GM18870 (cell line): ENCODE results near the gene PPP5C.
"Not testable (repeated sequence)": the region's sequence is repeated elsewhere in the genome, so short reads cannot be mapped to it uniquely, and the experiment has no call there.

Source experiments
- ATAC-seq: cut with Tn5 transposase; IDR thresholded peaks from one replicate; pipeline ENCODE4 v1.9.1; 2021; ENCODE audit warnings: moderate library complexity; ENCODE audit not compliant: unreplicated experiment

Gene PPP5C

GRCh38 chr19:46361915-46362314, 15.0 kb downstream of the PPP5C start:
- ATAC-seq: no peak

- no peak for ATAC-seq
Observed at GRCh38 chr19:46364359-46364758, 17.5 kb downstream of the PPP5C start.

GRCh38 chr19:46365561-46365960, 18.7 kb downstream of the PPP5C start:
- ATAC-seq: no peak

GRCh38 chr19:46366620-46367292, 19.9 kb downstream of the PPP5C start:
- ATAC-seq: no peak

GRCh38 chr19:46367426-46367825, 20.5 kb downstream of the PPP5C start:
- no peak for ATAC-seq

GRCh38 chr19:46368116-46368515, 21.2 kb downstream of the PPP5C start:
- ATAC-seq: no peak

GRCh38 chr19:46369817-46370216, 22.9 kb downstream of the PPP5C start:
- ATAC-seq: no peak

GRCh38 chr19:46371371-46371901, 24.5 kb downstream of the PPP5C start:
- ATAC-seq: no peak

GRCh38 chr19:46372901-46373490, 26.1 kb downstream of the PPP5C start:
- ATAC-seq: no peak

GRCh38 chr19:46373491-46374359, 26.8 kb downstream of the PPP5C start:
- no peak for ATAC-seq

- ATAC-seq: no peak
Observed at GRCh38 chr19:46374536-46375475, 27.9 kb downstream of the PPP5C start.

- ATAC-seq: not testable (repeated sequence)
Observed at GRCh38 chr19:46375476-46376067, 28.7 kb downstream of the PPP5C start.

- ATAC-seq: no peak
Observed at GRCh38 chr19:46376241-46377153, 29.6 kb downstream of the PPP5C start.

- no peak for ATAC-seq
Observed at GRCh38 chr19:46378268-46378667, 31.4 kb downstream of the PPP5C start.

- ATAC-seq: no peak
Observed at GRCh38 chr19:46380690-46381089, 33.8 kb downstream of the PPP5C start.

GRCh38 chr19:46381346-46381745, 34.5 kb downstream of the PPP5C start:
- ATAC-seq: no peak

GRCh38 chr19:46381756-46382345, 35.0 kb downstream of the PPP5C start:
- ATAC-seq: no peak

- no peak for ATAC-seq
Observed at GRCh38 chr19:46383171-46383815, 36.4 kb downstream of the PPP5C start.
